Neural progenitor cell (in vitro differentiated cells): ENCODE data around the gene APOBEC3G. TPM values are rescaled to one million over a fixed set of nuclear protein-coding genes. Genes with fewer than 3 reads are reported as not detected.

Source experiments
- DNase-seq: peaks from one replicate; pipeline ENCODE4 v3.0.0-alpha.2; 2016; ENCODE audit warnings: low spot score
- H2AFZ ChIP-seq: fragments of 200-600 bp; sonication (generic); replicated peaks from 2 replicates; pipeline ENCODE4 v1.6.1; 2016; ENCODE audit warnings: antibody characterized with exemption
- H3F3A ChIP-seq: fragments of 200-600 bp; sonication (generic); 2 replicates; pipeline ENCODE4 v1.6.1; 2016; ENCODE audit warnings: antibody characterized with exemption, low read depth
- H3K27ac ChIP-seq: fragments of 200-600 bp; sonication (generic); 2 replicates; pipeline ENCODE4 v1.5.1; 2016; ENCODE audit warnings: mild to moderate bottlenecking
- H3K27me3 ChIP-seq: fragments of 200-600 bp; sonication (generic); 2 replicates; pipeline ENCODE4 v1.6.1; 2016; ENCODE audit warnings: mild to moderate bottlenecking, moderate library complexity
- H3K36me3 ChIP-seq: fragments of 200-600 bp; sonication (generic); 2 replicates; pipeline ENCODE4 v1.5.1; 2016
- H3K4me1 ChIP-seq: fragments of 200-600 bp; sonication (generic); 2 replicates; pipeline ENCODE4 v1.6.1; 2016; ENCODE audit warnings: mixed run types
- H3K4me2 ChIP-seq: fragments of 200-600 bp; sonication (generic); 2 replicates; pipeline ENCODE4 v1.6.1; 2016
- H3K4me3 ChIP-seq: fragments of 200-600 bp; sonication (generic); 2 replicates; pipeline ENCODE4 v1.5.1; 2016
- H3K79me2 ChIP-seq: fragments of 200-600 bp; sonication (generic); 2 replicates; pipeline ENCODE4 v1.6.1; 2016; ENCODE audit warnings: low read depth
- H3K9ac ChIP-seq: fragments of 200-600 bp; sonication (generic); 2 replicates; pipeline ENCODE4 v1.6.1; 2016
- H3K9me3 ChIP-seq: fragments of 200-600 bp; sonication (generic); 2 replicates; pipeline ENCODE4 v1.5.1; 2016; ENCODE audit warnings: low read depth
- H4K20me1 ChIP-seq: fragments of 200-600 bp; sonication (generic); 2 replicates; pipeline ENCODE4 v1.6.1; 2016; ENCODE audit warnings: low read depth
- H3K27ac Mint-ChIP-seq: 3 replicates; pipeline ENCODE4 v1.8.0; 2021; ENCODE audit warnings: mixed read lengths
- H3K27me3 Mint-ChIP-seq: 2 replicates; pipeline ENCODE4 v1.8.0; 2022; ENCODE audit warnings: low read depth, mild to moderate bottlenecking, inconsistent platforms, moderate library complexity, mixed read lengths; ENCODE audit not compliant: insufficient read depth
- H3K36me3 Mint-ChIP-seq: 3 replicates; pipeline ENCODE4 v1.8.0; 2021; ENCODE audit warnings: mixed read lengths
- H3K4me1 Mint-ChIP-seq: 3 replicates; pipeline ENCODE4 v1.8.0; 2021; ENCODE audit warnings: mixed read lengths
- H3K4me3 Mint-ChIP-seq: 3 replicates; pipeline ENCODE4 v1.8.0; 2021; ENCODE audit warnings: mild to moderate bottlenecking, moderate library complexity, mixed read lengths
- H3K9me3 Mint-ChIP-seq: 3 replicates; pipeline ENCODE4 v1.8.0; 2020; ENCODE audit warnings: mixed read lengths
- EZH2 ChIP-seq: fragments of 200-600 bp; sonication (generic); IDR thresholded peaks from 2 replicates; pipeline ENCODE4 v1.6.1; 2017; ENCODE audit warnings: antibody characterized with exemption, mild to moderate bottlenecking, moderate library complexity
- EZH2phosphoT487 ChIP-seq: fragments of 200-600 bp; sonication (generic); IDR thresholded peaks from 2 replicates; pipeline ENCODE4 v1.6.1; 2017; ENCODE audit warnings: antibody characterized with exemption
- total RNA-seq: library from RNA; depleted of rRNA; stranded (reverse); fragments of >200 nt; gene quantifications from 2 replicates; pipeline ENCODE4 v1.2.3, GENCODE V29; 2015; ENCODE audit warnings: low replicate concordance
- TF ChIP-seq, protein P1 (sequence below): fragments of 200-600 bp; sonication (generic); IDR thresholded peaks from 2 replicates; pipeline ENCODE4 v1.5.1; 2017; ENCODE audit warnings: antibody characterized with exemption, mild to moderate bottlenecking

Gene APOBEC3G
- total RNA-seq, 1 donor from 2014 or later = 0.30 TPM

DNA sequence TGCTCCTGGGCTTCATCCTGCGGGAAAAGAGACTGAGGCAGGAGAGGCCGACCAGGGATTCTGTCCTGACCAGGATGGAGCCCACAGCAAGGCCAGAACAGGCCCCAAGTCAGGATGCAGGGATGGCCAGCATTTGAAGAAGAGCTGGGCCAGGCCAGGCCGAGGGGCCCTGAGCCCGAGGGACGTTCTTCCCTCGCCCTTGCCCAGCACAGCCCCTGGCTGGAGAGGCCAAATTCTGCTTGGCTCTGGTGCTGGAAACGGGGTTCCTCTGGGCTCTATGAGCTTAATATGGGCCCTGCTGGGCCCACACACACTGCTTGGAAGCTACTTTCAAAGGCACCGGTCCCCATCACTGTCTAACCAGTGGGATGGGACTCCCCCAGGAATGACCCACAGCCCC lies 7.6 kb downstream of the APOBEC3G start:
- no peak overlapping the region for H3K4me3 Mint-ChIP-seq
- Histone ChIP-seq H2AFZ (no peak overlapping the region), H3K4me2 (no peak overlapping the region), H3K4me1 (peaks cover 11% of the 10 kb centered on the region), H3K79me2 (no peaks in the 10 kb centered on the region), H3K9me3 (no peaks in the 10 kb centered on the region), H3K27ac (no peak overlapping the region), H3K36me3 (no peaks in the 10 kb centered on the region), H3K9ac (no peak overlapping the region), H4K20me1 (no peaks in the 10 kb centered on the region), H3K27me3 (no peaks in the 10 kb centered on the region), H3K4me3 (no peak overlapping the region), H3F3A (peaks cover 4% of the 10 kb centered on the region)
- TF ChIP-seq EZH2phosphoT487 = no peak
- no peak for TF ChIP-seq EZH2
- TF ChIP-seq, protein P1, sequence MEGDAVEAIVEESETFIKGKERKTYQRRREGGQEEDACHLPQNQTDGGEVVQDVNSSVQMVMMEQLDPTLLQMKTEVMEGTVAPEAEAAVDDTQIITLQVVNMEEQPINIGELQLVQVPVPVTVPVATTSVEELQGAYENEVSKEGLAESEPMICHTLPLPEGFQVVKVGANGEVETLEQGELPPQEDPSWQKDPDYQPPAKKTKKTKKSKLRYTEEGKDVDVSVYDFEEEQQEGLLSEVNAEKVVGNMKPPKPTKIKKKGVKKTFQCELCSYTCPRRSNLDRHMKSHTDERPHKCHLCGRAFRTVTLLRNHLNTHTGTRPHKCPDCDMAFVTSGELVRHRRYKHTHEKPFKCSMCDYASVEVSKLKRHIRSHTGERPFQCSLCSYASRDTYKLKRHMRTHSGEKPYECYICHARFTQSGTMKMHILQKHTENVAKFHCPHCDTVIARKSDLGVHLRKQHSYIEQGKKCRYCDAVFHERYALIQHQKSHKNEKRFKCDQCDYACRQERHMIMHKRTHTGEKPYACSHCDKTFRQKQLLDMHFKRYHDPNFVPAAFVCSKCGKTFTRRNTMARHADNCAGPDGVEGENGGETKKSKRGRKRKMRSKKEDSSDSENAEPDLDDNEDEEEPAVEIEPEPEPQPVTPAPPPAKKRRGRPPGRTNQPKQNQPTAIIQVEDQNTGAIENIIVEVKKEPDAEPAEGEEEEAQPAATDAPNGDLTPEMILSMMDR = no peak
- H3K36me3 Mint-ChIP-seq = no peaks in the 10 kb centered on the region
- H3K27me3 Mint-ChIP-seq = peaks cover 4% of the 10 kb centered on the region
- H3K9me3 Mint-ChIP-seq = no peaks in the 10 kb centered on the region
- H3K4me1 Mint-ChIP-seq = peaks cover 25% of the 10 kb centered on the region
- H3K27ac Mint-ChIP-seq = no peak overlapping the region
- DNase-seq = no peak

DNA sequence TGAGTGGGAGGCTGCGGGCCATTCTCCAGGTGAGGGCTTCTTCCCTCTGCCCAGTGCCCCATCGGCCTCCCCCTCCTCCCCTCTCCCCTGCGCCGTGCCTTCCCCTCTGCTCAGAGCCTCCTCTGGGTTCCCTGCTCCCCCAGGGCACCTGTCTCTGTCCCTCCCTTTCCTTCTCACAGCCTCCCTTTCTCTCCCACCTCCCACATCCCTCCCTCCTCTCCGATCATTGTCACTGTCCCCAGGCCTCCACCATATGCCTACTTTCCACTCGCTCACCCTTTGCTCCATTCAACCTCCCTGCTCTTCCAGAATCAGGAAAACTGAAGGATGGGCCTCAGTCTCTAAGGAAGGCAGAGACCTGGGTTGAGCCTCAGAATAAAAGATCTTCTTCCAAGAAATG lies 10.0 kb downstream of the APOBEC3G start:
- Mint-ChIP-seq H3K36me3 (no peaks in the 10 kb centered on the region), H3K27me3 (peaks cover 6% of the 10 kb centered on the region), H3K27ac (no peak overlapping the region)

DNA sequence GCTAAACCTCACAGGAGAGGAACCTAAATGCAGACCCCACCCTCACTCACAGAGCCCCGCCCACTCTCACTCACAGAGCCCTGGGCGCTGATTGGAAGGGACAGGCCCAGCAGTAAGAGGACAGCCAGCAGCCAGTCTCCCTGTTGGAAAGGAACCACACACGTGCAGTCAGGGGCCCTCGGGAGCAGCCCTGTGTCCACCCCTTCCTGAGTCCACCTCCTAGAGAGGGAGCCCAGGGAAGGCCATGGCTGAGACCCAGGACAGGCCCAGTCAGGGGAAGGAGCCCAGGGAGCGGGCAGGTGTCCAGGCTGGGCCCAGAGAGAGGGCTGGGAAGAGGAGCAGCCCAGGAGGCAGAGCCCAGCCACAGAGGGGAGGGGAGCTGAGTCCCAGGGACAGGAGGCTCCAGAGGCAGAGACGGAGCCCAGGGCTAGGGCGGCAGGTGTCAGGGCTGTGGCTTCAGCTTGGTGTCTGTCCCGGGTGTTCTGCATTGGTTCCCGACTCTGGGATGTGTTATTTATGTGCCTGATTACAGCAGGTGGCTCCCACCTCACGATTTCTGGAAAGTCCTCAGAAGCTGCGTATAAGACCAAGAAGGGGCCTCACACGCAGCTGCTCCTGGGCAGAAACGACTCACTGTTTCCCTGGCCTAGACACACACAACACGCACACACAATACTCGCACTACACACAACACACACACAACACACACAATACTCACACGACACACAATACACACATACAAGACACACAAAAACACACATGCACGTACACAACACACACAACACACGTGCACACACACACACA lies 11.0 kb downstream of the APOBEC3G start:
- no peak overlapping the region for H3K9ac ChIP-seq

More for the DNA sequence above, 10.0 kb downstream of the APOBEC3G start:
- Histone ChIP-seq H3K36me3 (no peaks in the 10 kb centered on the region), H3K79me2 (no peaks in the 10 kb centered on the region), H3K27me3 (no peaks in the 10 kb centered on the region), H3K9me3 (no peaks in the 10 kb centered on the region), H3K4me2 (no peak overlapping the region), H2AFZ (peak overlapping the region; percentile 57), H3K9ac (no peak overlapping the region), H4K20me1 (no peaks in the 10 kb centered on the region), H3K27ac (no peak overlapping the region), H3K4me3 (no peak overlapping the region), H3F3A (peaks cover 4% of the 10 kb centered on the region), H3K4me1 (peaks cover 11% of the 10 kb centered on the region)
- Mint-ChIP-seq H3K4me1 (peaks cover 19% of the 10 kb centered on the region), H3K4me3 (no peak overlapping the region), H3K9me3 (no peaks in the 10 kb centered on the region)
- TF ChIP-seq, protein P1 = no peak
- TF ChIP-seq EZH2 (no peak), EZH2phosphoT487 (no peak)
- no peak for DNase-seq

More for the DNA sequence above, 11.0 kb downstream of the APOBEC3G start:
- DNase-seq = peak; percentile 75
- H3K9me3 ChIP-seq = no peaks in the 10 kb centered on the region
- H3K27me3 Mint-ChIP-seq = peaks cover 4% of the 10 kb centered on the region
- H3K4me1 ChIP-seq = peaks cover 11% of the 10 kb centered on the region
- H2AFZ ChIP-seq = peak overlapping the region; percentile 66
- peak overlapping the region; percentile 5 for H3K4me3 Mint-ChIP-seq
- TF ChIP-seq EZH2phosphoT487 = no peak
- TF ChIP-seq, protein P1 = no peak
- TF ChIP-seq EZH2 = no peak
- H3K27me3 ChIP-seq = no peaks in the 10 kb centered on the region
- H3K27ac ChIP-seq = no peak overlapping the region
- no peaks in the 10 kb centered on the region for H4K20me1 ChIP-seq
- no peaks in the 10 kb centered on the region for H3K9me3 Mint-ChIP-seq
- no peaks in the 10 kb centered on the region for H3K36me3 ChIP-seq
- H3K36me3 Mint-ChIP-seq = no peaks in the 10 kb centered on the region
- H3F3A ChIP-seq = peaks cover 4% of the 10 kb centered on the region
- peaks cover 27% of the 10 kb centered on the region for H3K4me1 Mint-ChIP-seq
- peak overlapping the region; percentile 66 for H3K4me2 ChIP-seq
- H3K27ac Mint-ChIP-seq = peak overlapping the region; percentile 47
- no peak overlapping the region for H3K4me3 ChIP-seq
- H3K79me2 ChIP-seq = no peaks in the 10 kb centered on the region
